ENCODE measurements around the gene NPTX1.

NPTX1 gene

DNA sequence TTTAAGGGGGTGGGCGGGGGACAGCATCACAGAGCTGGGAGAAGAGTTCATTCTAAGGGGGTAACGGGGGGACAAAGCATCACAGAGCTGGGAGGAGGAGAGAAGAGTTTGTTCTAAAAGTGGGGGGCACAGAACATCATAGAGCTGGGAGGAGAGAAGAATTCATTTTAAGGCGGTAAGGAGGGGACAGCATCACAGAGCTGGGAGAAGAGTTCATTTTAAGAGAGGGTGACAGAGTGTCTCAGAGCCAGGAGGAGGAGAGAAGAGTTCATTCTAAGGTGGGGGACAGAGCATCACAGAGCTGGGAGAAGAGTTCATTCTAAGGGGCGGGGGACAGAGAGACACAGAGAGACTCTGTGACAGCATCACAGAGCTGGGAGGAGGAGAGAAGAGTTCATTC is 33.6 kb downstream of the NPTX1 start:
- H3K4ac ChIP-seq (ENCODE audit: low read depth in 1 of 2, low read length in 2 of 2) = no peak overlapping the region
- 73% methylated on average over 3 of the region's 4 CpGs for WGBS
- peaks cover 9% of the 10 kb centered on the region for H3K4me1 ChIP-seq (ENCODE audit: control insufficient read depth, insufficient read depth, low read depth, low read length)
- H2BK120ac ChIP-seq (ENCODE audit: low read depth, low read length) = no peak overlapping the region
- H2BK15ac ChIP-seq (ENCODE audit: low read depth, poor library complexity, severe bottlenecking) = no peak overlapping the region
- H3K36me3 ChIP-seq (ENCODE audit: control insufficient read depth in 1 of 2, insufficient read depth in 2 of 2, low read depth in 1 of 2, low read length in 2 of 2) = no peaks in the 10 kb centered on the region
- H3K27me3 ChIP-seq (ENCODE audit: control insufficient read depth in 1 of 2, insufficient read depth in 1 of 2, low read length in 2 of 2) = peaks cover 22 to 44% of the 10 kb centered on the region in 2 experiments
- H4K91ac ChIP-seq (ENCODE audit: low read length) = no peak overlapping the region
- no peaks in the 10 kb centered on the region for H3K79me1 ChIP-seq (replicated peaks; ENCODE audit: low read length, poor library complexity, severe bottlenecking)
- no peak overlapping the region for H3K27ac ChIP-seq (ENCODE audit: low read length, poor library complexity, severe bottlenecking)
- no peak overlapping the region for H4K8ac ChIP-seq (ENCODE audit: low read length)
- no peak overlapping the region for H3K9ac ChIP-seq (ENCODE audit: low read length)
- no peak overlapping the region for H3K14ac ChIP-seq (ENCODE audit: low read length in 2 of 2)
- no peak overlapping the region for H2BK12ac ChIP-seq (ENCODE audit: low read length in 2 of 2)
- no peak overlapping the region for H2AFZ ChIP-seq (ENCODE audit: low read depth, low read length)
- no peaks in the 10 kb centered on the region for H3K9me3 ChIP-seq (ENCODE audit: control insufficient read depth, low read length)
- H2AK5ac ChIP-seq (ENCODE audit: low read length, severe bottlenecking) = no peak overlapping the region
- no peak overlapping the region for H2BK5ac ChIP-seq (ENCODE audit: low read depth, low read length, poor library complexity, severe bottlenecking)
- no peak overlapping the region for H3K23ac ChIP-seq (ENCODE audit: low read length in 2 of 2)
- no peak overlapping the region for H3K18ac ChIP-seq (ENCODE audit: low read depth in 1 of 2, low read length in 2 of 2)
- H3K4me2 ChIP-seq (ENCODE audit: low read length, poor library complexity, severe bottlenecking) = no peak overlapping the region
- DNase-seq = no peak
- H3K4me3 ChIP-seq (ENCODE audit: insufficient read depth in 1 of 2, low read depth in 1 of 2, low read length in 2 of 2) = no peak overlapping the region

DNA sequence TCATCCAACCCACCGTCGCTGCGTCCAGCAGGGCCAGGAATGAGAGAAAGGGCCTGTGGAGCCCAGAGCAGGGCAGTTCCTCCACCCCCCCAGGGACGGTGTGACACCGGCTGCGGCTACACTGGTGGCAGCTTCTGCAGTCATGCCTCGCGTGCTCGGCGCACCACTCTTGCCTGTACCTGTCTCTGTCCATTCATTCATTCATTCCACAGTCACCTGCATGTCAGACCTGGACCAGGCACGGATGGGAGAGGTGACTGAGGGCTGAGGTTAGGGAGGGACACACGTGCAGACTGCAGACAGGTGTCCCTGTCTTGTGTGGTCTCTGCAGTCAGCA is 34.1 kb downstream of the NPTX1 start:
- Histone ChIP-seq H4K91ac (ENCODE audit: low read length) (no peak overlapping the region), H3K4me2 (ENCODE audit: low read length, poor library complexity, severe bottlenecking) (no peak overlapping the region), H3K36me3 (ENCODE audit: control insufficient read depth in 1 of 2, insufficient read depth in 2 of 2, low read depth in 1 of 2, low read length in 2 of 2) (no peaks in the 10 kb centered on the region), H2BK5ac (ENCODE audit: low read depth, low read length, poor library complexity, severe bottlenecking) (no peak overlapping the region), H4K8ac (ENCODE audit: low read length) (no peak overlapping the region), H2AK5ac (ENCODE audit: low read length, severe bottlenecking) (no peak overlapping the region), H2BK15ac (ENCODE audit: low read depth, poor library complexity, severe bottlenecking) (no peak overlapping the region), H3K4me1 (ENCODE audit: control insufficient read depth, insufficient read depth, low read depth, low read length) (peaks cover 9% of the 10 kb centered on the region), H3K9ac (ENCODE audit: low read length) (no peak overlapping the region), H3K79me1 (replicated peaks; ENCODE audit: low read length, poor library complexity, severe bottlenecking) (no peaks in the 10 kb centered on the region), H3K23ac (ENCODE audit: low read length in 2 of 2) (peak overlapping the region in 1 of 2 experiments; percentile 35), H3K9me3 (ENCODE audit: control insufficient read depth, low read length) (no peaks in the 10 kb centered on the region), H3K18ac (ENCODE audit: low read depth in 1 of 2, low read length in 2 of 2) (no peak overlapping the region), H2AFZ (ENCODE audit: low read depth, low read length) (no peak overlapping the region), H3K27me3 (ENCODE audit: control insufficient read depth in 1 of 2, insufficient read depth in 1 of 2, low read length in 2 of 2) (peaks cover 22 to 49% of the 10 kb centered on the region in 2 experiments), H3K4ac (ENCODE audit: low read depth in 1 of 2, low read length in 2 of 2) (no peak overlapping the region), H3K27ac (ENCODE audit: low read length, poor library complexity, severe bottlenecking) (no peak overlapping the region), H2BK120ac (ENCODE audit: low read depth, low read length) (no peak overlapping the region), H3K4me3 (ENCODE audit: insufficient read depth in 1 of 2, low read depth in 1 of 2, low read length in 2 of 2) (no peak overlapping the region), H2BK12ac (ENCODE audit: low read length in 2 of 2) (no peak overlapping the region), H3K14ac (ENCODE audit: low read length in 2 of 2) (peak overlapping the region in 1 of 2 experiments; percentile 41)
- 81% methylated on average over 10 of the region's 12 CpGs for WGBS
- no peak for DNase-seq

DNA sequence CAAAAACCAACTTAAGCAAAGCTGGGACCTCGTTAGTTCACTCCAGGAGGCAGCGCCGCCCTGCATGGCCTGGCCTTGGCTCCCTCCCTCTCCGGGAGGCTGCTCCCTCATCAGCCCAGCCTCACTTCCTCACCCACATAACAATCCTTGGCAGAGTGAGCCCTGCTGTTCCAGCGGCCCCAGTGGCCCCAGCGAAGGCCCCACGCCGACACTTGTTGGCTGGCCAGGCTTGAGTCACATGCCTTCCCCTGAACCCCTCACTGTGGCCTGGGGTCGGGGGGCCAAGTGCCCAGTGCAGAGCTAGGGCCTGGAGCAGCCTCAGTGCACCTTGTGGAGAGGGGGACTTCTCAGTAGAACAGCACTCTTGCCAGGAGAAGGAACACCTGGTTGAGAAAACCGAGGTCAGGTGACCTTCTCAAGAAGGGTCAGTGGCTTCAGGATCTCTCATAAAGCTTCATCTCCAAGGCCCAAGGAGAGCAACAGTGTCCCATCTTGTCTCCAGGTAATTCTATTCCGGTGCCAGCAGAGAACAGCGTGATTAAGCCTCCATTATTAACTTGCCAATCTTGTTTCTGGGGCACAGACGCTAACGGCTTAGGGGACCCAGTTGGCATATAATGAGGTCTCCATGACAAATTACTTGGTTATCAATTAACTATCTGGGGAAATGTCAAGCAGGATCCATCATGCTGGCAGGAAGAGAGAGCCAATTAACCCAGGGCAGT is 34.6 kb downstream of the NPTX1 start:
- H3K27me3 ChIP-seq (ENCODE audit: control insufficient read depth in 1 of 2, insufficient read depth in 1 of 2, low read length in 2 of 2) = peaks cover 22 to 53% of the 10 kb centered on the region in 2 experiments
- no peak overlapping the region for H3K9ac ChIP-seq (ENCODE audit: low read length)
- H2BK15ac ChIP-seq (ENCODE audit: low read depth, poor library complexity, severe bottlenecking) = no peak overlapping the region
- no peak overlapping the region for H3K14ac ChIP-seq (ENCODE audit: low read length in 2 of 2)
- no peak overlapping the region for H2BK12ac ChIP-seq (ENCODE audit: low read length in 2 of 2)
- H3K23ac ChIP-seq (ENCODE audit: low read length in 2 of 2) = no peak overlapping the region
- no peak overlapping the region for H3K4ac ChIP-seq (ENCODE audit: low read depth in 1 of 2, low read length in 2 of 2)
- H3K27ac ChIP-seq (ENCODE audit: low read length, poor library complexity, severe bottlenecking) = no peak overlapping the region
- peaks cover 7% of the 10 kb centered on the region for H3K4me1 ChIP-seq (ENCODE audit: control insufficient read depth, insufficient read depth, low read depth, low read length)
- no peak overlapping the region for H3K4me3 ChIP-seq (ENCODE audit: insufficient read depth in 1 of 2, low read depth in 1 of 2, low read length in 2 of 2)
- H3K4me2 ChIP-seq (ENCODE audit: low read length, poor library complexity, severe bottlenecking) = no peak overlapping the region
- H4K91ac ChIP-seq (ENCODE audit: low read length) = no peak overlapping the region
- no peak overlapping the region for H2AFZ ChIP-seq (ENCODE audit: low read depth, low read length)
- H3K36me3 ChIP-seq (ENCODE audit: control insufficient read depth in 1 of 2, insufficient read depth in 2 of 2, low read depth in 1 of 2, low read length in 2 of 2) = no peaks in the 10 kb centered on the region
- H2BK120ac ChIP-seq (ENCODE audit: low read depth, low read length) = no peak overlapping the region
- no peak overlapping the region for H2BK5ac ChIP-seq (ENCODE audit: low read depth, low read length, poor library complexity, severe bottlenecking)
- no peaks in the 10 kb centered on the region for H3K9me3 ChIP-seq (ENCODE audit: control insufficient read depth, low read length)
- 79% methylated on average over 14 of the region's 14 CpGs for WGBS
- no peak for DNase-seq
- H3K79me1 ChIP-seq (replicated peaks; ENCODE audit: low read length, poor library complexity, severe bottlenecking) = no peaks in the 10 kb centered on the region
- H3K18ac ChIP-seq (ENCODE audit: low read depth in 1 of 2, low read length in 2 of 2) = no peak overlapping the region
- no peak overlapping the region for H4K8ac ChIP-seq (ENCODE audit: low read length)
- no peak overlapping the region for H2AK5ac ChIP-seq (ENCODE audit: low read length, severe bottlenecking)

DNA sequence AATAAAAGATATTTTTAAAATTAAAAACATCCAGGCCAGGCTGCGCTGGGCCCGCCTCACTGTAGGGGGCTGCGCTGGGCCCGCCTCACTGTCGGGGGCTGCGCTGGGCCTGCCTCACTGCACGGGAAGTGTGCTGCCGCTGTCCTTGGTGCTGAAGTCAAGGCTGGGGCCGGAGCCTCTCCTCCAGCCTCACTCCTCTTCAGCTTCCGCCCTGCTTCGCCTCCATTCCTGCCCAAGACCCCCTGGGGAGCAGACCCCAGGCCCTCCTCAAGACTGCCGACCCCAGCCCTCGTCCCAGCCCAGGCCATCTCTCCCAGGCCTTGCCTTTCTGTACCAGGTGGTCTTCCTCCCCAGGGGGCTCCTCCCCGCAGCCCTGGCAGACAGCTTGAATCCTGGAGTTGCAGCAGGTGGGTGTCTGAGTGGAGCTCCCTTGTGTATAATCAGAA is 35.3 kb downstream of the NPTX1 start:
- H3K4ac ChIP-seq (ENCODE audit: low read depth in 1 of 2, low read length in 2 of 2) = no peak overlapping the region
- 9% methylated on average over 13 of the region's 14 CpGs for WGBS
- no peak overlapping the region for H3K27ac ChIP-seq (ENCODE audit: low read length, poor library complexity, severe bottlenecking)

More for the DNA sequence above, 35.3 kb downstream of the NPTX1 start:
- Histone ChIP-seq H3K18ac (ENCODE audit: low read depth in 1 of 2, low read length in 2 of 2) (no peak overlapping the region), H2BK15ac (ENCODE audit: low read depth, poor library complexity, severe bottlenecking) (no peak overlapping the region), H3K4me2 (ENCODE audit: low read length, poor library complexity, severe bottlenecking) (no peak overlapping the region), H2AK5ac (ENCODE audit: low read length, severe bottlenecking) (no peak overlapping the region), H4K91ac (ENCODE audit: low read length) (no peak overlapping the region), H3K14ac (ENCODE audit: low read length in 2 of 2) (no peak overlapping the region), H3K23ac (ENCODE audit: low read length in 2 of 2) (no peak overlapping the region), H4K8ac (ENCODE audit: low read length) (no peak overlapping the region), H3K79me1 (replicated peaks; ENCODE audit: low read length, poor library complexity, severe bottlenecking) (no peaks in the 10 kb centered on the region), H3K9me3 (ENCODE audit: control insufficient read depth, low read length) (no peaks in the 10 kb centered on the region), H3K27me3 (ENCODE audit: control insufficient read depth in 1 of 2, insufficient read depth in 1 of 2, low read length in 2 of 2) (peaks cover 22 to 49% of the 10 kb centered on the region in 2 experiments), H3K36me3 (ENCODE audit: control insufficient read depth in 1 of 2, insufficient read depth in 2 of 2, low read depth in 1 of 2, low read length in 2 of 2) (no peaks in the 10 kb centered on the region), H2BK120ac (ENCODE audit: low read depth, low read length) (no peak overlapping the region), H2BK12ac (ENCODE audit: low read length in 2 of 2) (no peak overlapping the region), H2BK5ac (ENCODE audit: low read depth, low read length, poor library complexity, severe bottlenecking) (no peak overlapping the region), H3K9ac (ENCODE audit: low read length) (no peak overlapping the region), H2AFZ (ENCODE audit: low read depth, low read length) (no peak overlapping the region), H3K4me3 (ENCODE audit: insufficient read depth in 1 of 2, low read depth in 1 of 2, low read length in 2 of 2) (no peak overlapping the region), H3K4me1 (ENCODE audit: control insufficient read depth, insufficient read depth, low read depth, low read length) (peaks cover 6% of the 10 kb centered on the region)
- DNase-seq = peak; percentile 64

Data from mesenchymal stem cell (in vitro differentiated cells and primary cell).